ENCODE measurements around the gene TINAGL1.

GRCh38 chr1:31562707-31563360 lies 13.5 kb upstream of the TINAGL1 start:
- TF ChIP-seq, protein P1, sequence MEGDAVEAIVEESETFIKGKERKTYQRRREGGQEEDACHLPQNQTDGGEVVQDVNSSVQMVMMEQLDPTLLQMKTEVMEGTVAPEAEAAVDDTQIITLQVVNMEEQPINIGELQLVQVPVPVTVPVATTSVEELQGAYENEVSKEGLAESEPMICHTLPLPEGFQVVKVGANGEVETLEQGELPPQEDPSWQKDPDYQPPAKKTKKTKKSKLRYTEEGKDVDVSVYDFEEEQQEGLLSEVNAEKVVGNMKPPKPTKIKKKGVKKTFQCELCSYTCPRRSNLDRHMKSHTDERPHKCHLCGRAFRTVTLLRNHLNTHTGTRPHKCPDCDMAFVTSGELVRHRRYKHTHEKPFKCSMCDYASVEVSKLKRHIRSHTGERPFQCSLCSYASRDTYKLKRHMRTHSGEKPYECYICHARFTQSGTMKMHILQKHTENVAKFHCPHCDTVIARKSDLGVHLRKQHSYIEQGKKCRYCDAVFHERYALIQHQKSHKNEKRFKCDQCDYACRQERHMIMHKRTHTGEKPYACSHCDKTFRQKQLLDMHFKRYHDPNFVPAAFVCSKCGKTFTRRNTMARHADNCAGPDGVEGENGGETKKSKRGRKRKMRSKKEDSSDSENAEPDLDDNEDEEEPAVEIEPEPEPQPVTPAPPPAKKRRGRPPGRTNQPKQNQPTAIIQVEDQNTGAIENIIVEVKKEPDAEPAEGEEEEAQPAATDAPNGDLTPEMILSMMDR (IDR thresholded peaks at IDR 0.05): no peak
- TF ChIP-seq POLR2AphosphoS5 (IDR thresholded peaks at IDR 0.05): no peak

Data from gastroesophageal sphincter (tissue), 3 donors.